AG04450 (cell line): ENCODE data around the gene SRPK2. TPM values are rescaled to one million over a fixed set of nuclear protein-coding genes. Genes with fewer than 3 reads are reported as not detected.
"Not testable (repeated sequence)": the region's sequence is repeated elsewhere in the genome, so short reads cannot be mapped to it uniquely, and the experiment has no call there.

Source experiments
- CTCF ChIA-PET: fragments of 300-600, 350-600 bp; formaldehyde crosslinking; extraction: SDS; loops from one replicate; lab custom pipeline; 2022; ENCODE audit warnings: antibody characterized with exemption, inconsistent platforms; lab: Charles Lee
- POLR2A ChIA-PET: fragments of 350-600 bp; formaldehyde crosslinking; extraction: SDS; loops from one replicate; lab custom pipeline; 2021; ENCODE audit warnings: antibody characterized with exemption, inconsistent platforms; lab: Yijun Ruan, JAX
- DNase-seq: peaks from one replicate; pipeline ENCODE4 v3.0.0-alpha.2; 2011; ENCODE audit warnings: low read depth, low spot score
- H3K27ac ChIP-seq: one replicate; pipeline ENCODE4 v1.5.1; 2012; ENCODE audit warnings: low read depth, low read length, control low read depth
- H3K27me3 ChIP-seq: one replicate; pipeline ENCODE4 v1.6.0; 2012; ENCODE audit warnings: low read length; ENCODE audit not compliant: control insufficient read depth, insufficient read depth
- H3K4me3 ChIP-seq: 2 replicates; pipeline ENCODE4 v1.5.1; 2011; ENCODE audit warnings: mild to moderate bottlenecking, low read depth, low read length, control low read depth
- H3K9me3 ChIP-seq: 2 replicates; pipeline ENCODE4 v1.5.1; 2012; ENCODE audit warnings: low read length; ENCODE audit not compliant: control insufficient read depth, insufficient read depth
- polyA plus RNA-seq: library from polyadenylated mRNA; depleted of rRNA; stranded (reverse); fragments of >200 nt; gene quantifications from 2 replicates; pipeline ENCODE4 v1.2.3, GENCODE V29; 2011
- TF ChIP-seq, protein P1 (sequence below): IDR thresholded peaks from 2 replicates; pipeline ENCODE4 v1.5.1; 2011; ENCODE audit warnings: low read depth, low read length, control low read depth, inconsistent platforms

SRPK2 gene
- polyA plus RNA-seq, 1 experiment, result 22.4 TPM

DNA sequence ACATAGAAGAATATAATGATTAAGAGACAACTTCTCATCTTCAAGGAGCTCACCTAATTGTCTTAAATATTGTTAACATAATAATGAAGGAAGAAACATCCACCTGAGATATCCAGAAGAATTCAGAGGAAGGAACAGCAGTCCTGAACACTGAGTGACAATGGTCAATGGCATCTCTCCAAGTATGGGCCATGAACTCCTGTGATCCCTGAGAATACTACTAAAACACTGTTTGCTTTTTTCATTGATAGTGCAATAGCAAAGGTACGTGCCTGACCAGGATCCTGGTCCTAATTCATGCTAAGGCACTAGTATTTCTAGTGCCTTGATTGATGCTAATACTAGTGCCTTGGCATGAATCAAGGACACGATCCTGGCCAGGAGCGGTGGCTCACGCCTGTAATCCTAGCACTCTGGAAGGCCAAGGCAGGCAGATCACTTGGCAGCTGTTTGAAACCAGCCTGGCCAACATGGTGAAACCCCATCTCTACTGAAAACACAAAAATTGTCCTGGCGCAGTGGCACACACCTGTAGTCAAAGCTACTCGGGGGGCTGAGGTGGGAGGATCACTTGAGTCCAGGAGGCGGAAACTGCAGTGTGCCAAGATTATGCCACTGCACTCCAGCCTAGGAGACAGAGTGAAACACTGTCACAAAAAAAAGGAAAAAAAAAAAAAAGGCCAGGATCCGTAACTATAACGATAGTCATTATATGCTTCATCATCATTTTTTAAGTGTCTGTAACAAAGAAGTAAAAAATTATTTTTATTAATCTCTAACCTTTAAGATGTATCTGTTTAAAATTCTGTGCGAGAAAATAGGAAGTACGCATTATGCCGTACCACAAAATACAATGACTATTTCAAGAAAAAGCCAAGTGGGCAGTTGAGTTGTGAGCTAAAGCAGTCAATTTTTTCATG is 49.1 kb downstream of the SRPK2 start:
- H3K27me3 ChIP-seq, result no peaks in the 10 kb centered on the region
- no peak for DNase-seq
- no peak overlapping the region for H3K27ac ChIP-seq
- ChIA-PET CTCF (interaction anchor here (1.2 kb wide), 1 partner anchor 199 kb away, joined by 5 read pairs; no protein-coding TSS in a partner anchor), POLR2A (interaction anchor here (0.7 kb wide), 1 partner anchor 59 kb away, joined by 3 read pairs; no protein-coding TSS in a partner anchor)
- no peak overlapping the region for H3K4me3 ChIP-seq
- TF ChIP-seq, protein P1, sequence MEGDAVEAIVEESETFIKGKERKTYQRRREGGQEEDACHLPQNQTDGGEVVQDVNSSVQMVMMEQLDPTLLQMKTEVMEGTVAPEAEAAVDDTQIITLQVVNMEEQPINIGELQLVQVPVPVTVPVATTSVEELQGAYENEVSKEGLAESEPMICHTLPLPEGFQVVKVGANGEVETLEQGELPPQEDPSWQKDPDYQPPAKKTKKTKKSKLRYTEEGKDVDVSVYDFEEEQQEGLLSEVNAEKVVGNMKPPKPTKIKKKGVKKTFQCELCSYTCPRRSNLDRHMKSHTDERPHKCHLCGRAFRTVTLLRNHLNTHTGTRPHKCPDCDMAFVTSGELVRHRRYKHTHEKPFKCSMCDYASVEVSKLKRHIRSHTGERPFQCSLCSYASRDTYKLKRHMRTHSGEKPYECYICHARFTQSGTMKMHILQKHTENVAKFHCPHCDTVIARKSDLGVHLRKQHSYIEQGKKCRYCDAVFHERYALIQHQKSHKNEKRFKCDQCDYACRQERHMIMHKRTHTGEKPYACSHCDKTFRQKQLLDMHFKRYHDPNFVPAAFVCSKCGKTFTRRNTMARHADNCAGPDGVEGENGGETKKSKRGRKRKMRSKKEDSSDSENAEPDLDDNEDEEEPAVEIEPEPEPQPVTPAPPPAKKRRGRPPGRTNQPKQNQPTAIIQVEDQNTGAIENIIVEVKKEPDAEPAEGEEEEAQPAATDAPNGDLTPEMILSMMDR, result no peak
- H3K9me3 ChIP-seq, result no peaks in the 10 kb centered on the region

DNA sequence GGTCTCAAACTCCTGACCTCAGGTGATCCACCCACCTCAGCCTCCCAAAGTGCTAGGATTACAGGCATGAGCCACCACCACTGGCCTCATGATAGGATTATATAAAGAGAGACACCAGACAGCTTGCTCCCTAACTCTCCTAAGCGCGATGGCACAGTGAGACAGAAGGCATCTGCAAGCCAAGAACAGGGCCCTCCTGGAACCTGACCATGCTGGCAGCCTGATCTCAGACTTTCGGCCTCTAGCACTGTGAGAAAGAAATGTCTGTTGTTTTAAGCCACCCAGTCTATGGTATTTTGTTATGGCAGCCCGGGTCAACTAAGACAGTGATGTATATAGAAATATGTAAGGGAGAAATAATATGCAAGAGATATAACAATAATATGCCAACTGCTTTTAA is 51.2 kb downstream of the SRPK2 start:
- ChIA-PET POLR2A (no interaction called here), CTCF (interaction anchor here (0.6 to 0.7 kb wide), 2 partner anchors 198 to 276 kb away, joined by 3 to 4 read pairs; no protein-coding TSS in a partner anchor)
- H3K27ac ChIP-seq, result no peak overlapping the region
- no peak for DNase-seq
- no peaks in the 10 kb centered on the region for H3K9me3 ChIP-seq
- H3K4me3 ChIP-seq, result no peak overlapping the region
- no peaks in the 10 kb centered on the region for H3K27me3 ChIP-seq
- TF ChIP-seq, protein P1, result no peak

DNA sequence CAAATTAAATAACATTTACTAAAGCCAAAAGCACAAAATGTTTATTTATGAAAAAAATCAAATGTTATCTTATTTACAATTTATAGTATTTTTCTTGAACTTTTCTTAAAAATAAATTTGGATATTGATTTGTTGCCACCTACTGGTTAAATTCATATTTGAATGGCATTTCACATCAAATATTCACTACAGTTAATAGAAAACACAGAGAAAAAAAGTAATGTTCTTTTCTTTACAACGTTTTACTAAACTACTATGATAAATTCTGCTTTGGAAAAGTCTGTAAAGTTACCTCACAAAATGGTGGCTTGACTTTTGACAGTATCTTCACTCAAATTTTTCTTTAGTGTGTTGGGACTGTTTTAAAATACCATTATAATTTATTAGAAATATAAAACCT is 52.7 kb downstream of the SRPK2 start:
- no peak for DNase-seq
- H3K4me3 ChIP-seq, result no peak overlapping the region
- POLR2A ChIA-PET, result no interaction called here
- CTCF ChIA-PET, result interaction anchor here (0.7 kb wide), 1 partner anchor 354 kb away, joined by 3 read pairs; no protein-coding TSS in a partner anchor
- no peaks in the 10 kb centered on the region for H3K9me3 ChIP-seq
- H3K27me3 ChIP-seq, result no peaks in the 10 kb centered on the region
- TF ChIP-seq, protein P1, result peak; percentile 34; the same call in 1 of the 2 replicates
- H3K27ac ChIP-seq, result no peak overlapping the region

DNA sequence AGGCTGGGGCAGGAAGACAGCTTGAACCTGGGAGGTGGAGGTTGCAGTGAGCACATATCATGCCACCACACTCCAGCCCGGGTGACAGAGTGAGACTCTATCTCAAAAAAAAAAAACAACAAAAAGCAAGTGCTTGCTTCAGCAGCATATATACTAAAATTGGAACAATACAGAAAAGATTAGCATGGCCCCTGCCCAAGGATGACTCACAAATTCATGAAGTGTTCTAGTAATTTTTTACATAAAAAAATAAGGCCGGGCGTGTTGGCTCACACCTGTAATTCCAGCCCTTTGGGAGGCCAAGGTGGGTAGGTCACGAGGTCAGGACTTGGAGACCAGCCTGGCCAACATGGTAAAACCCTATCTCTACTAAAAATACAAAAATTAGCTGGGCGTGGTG is 56.1 kb downstream of the SRPK2 start:
- CTCF ChIA-PET, result interaction anchor here (0.7 kb wide), 1 partner anchor 191 kb away, joined by 3 read pairs; no protein-coding TSS in a partner anchor
- not testable (repeated sequence) for H3K27me3 ChIP-seq, H3K9me3 ChIP-seq, DNase-seq, H3K27ac ChIP-seq, H3K4me3 ChIP-seq
- POLR2A ChIA-PET, result interaction anchor here (0.6 kb wide), 1 partner anchor 259 kb away, joined by 3 read pairs; no protein-coding TSS in a partner anchor

DNA sequence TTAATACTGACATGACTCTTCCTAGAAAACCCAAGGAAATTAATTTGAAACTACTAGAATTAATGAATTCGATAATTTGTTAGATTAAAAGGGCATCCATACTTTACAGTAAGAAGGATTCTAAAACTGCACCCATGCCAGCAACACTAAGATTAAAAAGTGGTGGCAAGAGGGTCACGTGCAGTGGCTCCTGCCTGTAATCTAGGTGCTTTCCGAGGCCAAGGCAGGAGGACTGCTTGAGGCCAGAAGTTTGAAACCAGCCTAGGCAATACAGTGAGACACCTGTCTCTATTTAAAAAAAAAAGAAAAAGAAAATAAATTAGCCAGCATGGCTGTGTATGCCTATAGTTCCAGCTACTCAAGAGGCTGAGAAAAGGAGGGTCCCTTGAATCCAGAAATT is 58.2 kb downstream of the SRPK2 start:
- Histone ChIP-seq H3K27ac (no peak overlapping the region), H3K27me3 (no peaks in the 10 kb centered on the region), H3K9me3 (no peaks in the 10 kb centered on the region), H3K4me3 (no peak overlapping the region)
- no peak for DNase-seq
- TF ChIP-seq, protein P1, result no peak
- ChIA-PET POLR2A (no interaction called here), CTCF (no interaction called here)
